Activated naive CD8-positive, alpha-beta T cell (primary cell): ENCODE measurements around the gene PLXNA2.

Source experiments
- H3K27ac Mint-ChIP-seq: one replicate; pipeline ENCODE4 v1.8.0; 2021; ENCODE audit warnings: mixed read lengths
- H3K27me3 Mint-ChIP-seq: one replicate; pipeline ENCODE4 v1.8.0; 2021; ENCODE audit warnings: mixed read lengths
- H3K36me3 Mint-ChIP-seq: one replicate; pipeline ENCODE4 v1.8.0; 2021; ENCODE audit warnings: mixed read lengths
- H3K4me1 Mint-ChIP-seq: one replicate; pipeline ENCODE4 v1.8.0; 2021; ENCODE audit warnings: low read depth, mixed read lengths
- H3K4me3 Mint-ChIP-seq: one replicate; pipeline ENCODE4 v1.8.0; 2021; ENCODE audit warnings: mild to moderate bottlenecking, mixed read lengths
- H3K9me3 Mint-ChIP-seq: one replicate; pipeline ENCODE4 v1.8.0; 2021; ENCODE audit warnings: low read depth, mixed read lengths

Gene PLXNA2

DNA sequence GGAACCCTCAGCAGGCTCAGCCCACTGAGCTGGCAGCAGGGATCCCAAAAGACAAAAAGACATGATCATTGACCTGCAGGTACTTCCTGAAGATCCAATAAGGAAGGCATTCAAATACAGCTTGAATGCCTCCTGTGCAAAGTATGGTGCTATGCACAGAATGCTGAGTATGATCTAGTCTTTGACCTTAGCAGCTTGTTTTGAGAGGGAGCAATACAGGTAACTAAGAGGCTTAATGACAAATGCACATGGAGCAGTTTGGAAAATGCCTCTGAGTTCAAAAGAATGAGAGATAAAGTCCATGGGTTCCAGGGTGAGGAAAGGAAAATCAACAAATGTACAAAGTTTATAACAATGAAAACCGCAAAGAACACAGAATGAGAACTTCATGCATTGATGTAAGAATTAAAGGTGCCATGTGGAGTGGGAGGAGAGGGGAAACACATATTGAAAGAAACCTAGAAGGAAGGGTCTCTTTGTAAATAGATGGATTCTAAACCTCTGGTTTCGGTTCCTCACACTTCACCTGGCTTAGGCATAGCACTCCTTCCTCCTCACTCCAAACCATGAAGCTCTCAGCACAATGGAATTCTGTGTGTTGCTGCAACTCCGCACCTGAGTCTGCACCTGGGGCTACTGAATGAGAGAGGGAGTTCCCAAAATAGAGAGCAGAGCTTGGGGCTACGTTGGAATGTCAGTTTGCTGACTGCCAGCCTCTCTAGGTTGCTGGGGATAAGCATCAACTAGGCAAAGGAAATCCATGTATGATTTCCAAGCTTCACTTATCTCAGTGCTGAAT lies 77.6 kb downstream of the PLXNA2 start:
- Mint-ChIP-seq H3K27me3 (peaks cover 12% of the 10 kb centered on the region), H3K36me3 (no peaks in the 10 kb centered on the region), H3K27ac (no peak overlapping the region), H3K4me3 (no peak overlapping the region), H3K4me1 (no peaks in the 10 kb centered on the region), H3K9me3 (no peaks in the 10 kb centered on the region)

DNA sequence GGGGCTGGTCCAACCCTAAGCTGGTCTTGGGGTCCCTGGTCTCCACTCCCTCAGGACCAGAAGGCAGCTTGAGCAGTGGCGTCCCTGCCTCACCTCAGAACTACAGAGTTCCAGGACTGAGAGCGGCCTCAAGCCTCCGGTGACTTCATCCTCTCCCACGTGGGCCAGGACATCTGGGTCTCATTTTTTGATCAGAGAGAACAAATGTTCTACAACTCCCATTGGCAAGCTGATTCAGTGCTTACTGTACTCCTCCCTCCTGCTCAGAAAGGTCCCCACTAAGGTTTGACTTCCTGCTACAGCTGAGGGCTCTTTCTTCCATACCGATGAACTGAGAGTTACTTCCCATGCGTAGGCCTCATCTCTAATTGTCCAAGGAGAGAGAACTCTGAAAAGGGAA lies 78.5 kb downstream of the PLXNA2 start:
- no peak overlapping the region for H3K27ac Mint-ChIP-seq
- H3K27me3 Mint-ChIP-seq = peaks cover 12% of the 10 kb centered on the region
- H3K4me1 Mint-ChIP-seq = no peaks in the 10 kb centered on the region
- no peaks in the 10 kb centered on the region for H3K9me3 Mint-ChIP-seq
- H3K4me3 Mint-ChIP-seq = no peak overlapping the region
- H3K36me3 Mint-ChIP-seq = no peaks in the 10 kb centered on the region

DNA sequence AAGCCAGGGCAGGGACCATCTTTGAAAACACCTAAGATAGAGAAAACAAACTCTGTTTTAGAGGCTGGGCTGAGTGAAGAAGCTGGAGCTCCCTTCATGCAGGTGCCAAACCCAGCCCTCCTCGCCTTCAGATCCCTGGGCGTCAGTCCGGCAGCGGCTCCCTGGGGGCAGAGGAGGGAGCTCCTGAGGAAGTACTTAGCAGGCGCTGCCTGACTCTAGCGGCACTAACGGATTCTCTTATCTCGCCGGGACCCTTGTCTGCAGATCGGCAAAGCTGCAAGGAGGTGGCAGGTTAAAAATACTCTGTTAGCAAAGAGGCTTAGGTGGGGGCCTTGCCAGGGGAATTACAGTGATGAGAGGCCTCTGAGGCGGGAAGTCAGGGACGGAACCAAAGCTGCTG lies 79.6 kb downstream of the PLXNA2 start:
- Mint-ChIP-seq H3K27me3 (peaks cover 12% of the 10 kb centered on the region), H3K36me3 (no peaks in the 10 kb centered on the region), H3K4me3 (no peak overlapping the region), H3K27ac (no peak overlapping the region), H3K4me1 (no peaks in the 10 kb centered on the region), H3K9me3 (no peaks in the 10 kb centered on the region)

DNA sequence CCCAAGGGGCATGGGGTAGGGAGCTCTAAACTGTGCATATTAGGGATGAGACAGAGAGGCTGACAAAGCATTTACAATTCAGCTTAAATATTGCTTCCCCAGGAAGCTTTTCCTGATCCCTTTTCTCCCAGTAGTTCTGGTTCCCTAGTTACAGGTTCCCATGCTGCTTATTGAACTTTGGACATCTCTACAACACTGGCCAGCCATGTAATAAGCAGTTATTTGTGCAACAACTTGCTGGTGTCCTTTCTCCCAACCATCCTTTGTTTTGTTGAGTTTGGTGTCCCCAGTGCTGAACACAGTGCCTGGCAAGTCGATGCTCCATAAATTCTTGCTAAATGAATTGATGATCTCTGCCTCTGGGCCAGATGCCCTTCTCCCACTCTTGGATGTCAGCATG lies 80.6 kb downstream of the PLXNA2 start:
- H3K36me3 Mint-ChIP-seq = no peaks in the 10 kb centered on the region

DNA sequence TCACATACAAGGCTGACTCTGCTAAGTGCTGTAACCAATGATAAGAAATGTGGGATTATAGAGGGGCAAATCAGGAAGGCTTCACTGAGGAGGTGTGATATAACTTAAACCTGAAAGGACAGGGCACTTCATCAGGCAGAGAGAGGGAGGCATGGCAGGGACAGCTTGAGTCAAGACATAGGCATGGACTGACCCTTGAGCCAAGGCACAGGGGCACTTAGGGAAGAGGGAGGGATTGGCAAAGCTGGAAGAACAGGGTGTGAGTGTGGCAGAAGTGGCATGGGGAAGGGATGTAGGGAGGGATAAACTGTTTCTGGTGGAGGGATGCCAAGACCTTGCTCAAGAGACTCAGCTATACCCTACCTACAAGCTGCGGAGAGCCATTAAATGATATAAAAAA lies 81.3 kb downstream of the PLXNA2 start:
- peaks cover 12% of the 10 kb centered on the region for H3K27me3 Mint-ChIP-seq
- H3K36me3 Mint-ChIP-seq = no peaks in the 10 kb centered on the region
- no peaks in the 10 kb centered on the region for H3K4me1 Mint-ChIP-seq
- no peaks in the 10 kb centered on the region for H3K9me3 Mint-ChIP-seq
- H3K4me3 Mint-ChIP-seq = no peak overlapping the region
- H3K27ac Mint-ChIP-seq = no peak overlapping the region

More for the DNA sequence above, 80.6 kb downstream of the PLXNA2 start:
- Mint-ChIP-seq H3K27ac (no peak overlapping the region), H3K4me1 (no peaks in the 10 kb centered on the region), H3K4me3 (no peak overlapping the region), H3K9me3 (no peaks in the 10 kb centered on the region), H3K27me3 (peaks cover 12% of the 10 kb centered on the region)

DNA sequence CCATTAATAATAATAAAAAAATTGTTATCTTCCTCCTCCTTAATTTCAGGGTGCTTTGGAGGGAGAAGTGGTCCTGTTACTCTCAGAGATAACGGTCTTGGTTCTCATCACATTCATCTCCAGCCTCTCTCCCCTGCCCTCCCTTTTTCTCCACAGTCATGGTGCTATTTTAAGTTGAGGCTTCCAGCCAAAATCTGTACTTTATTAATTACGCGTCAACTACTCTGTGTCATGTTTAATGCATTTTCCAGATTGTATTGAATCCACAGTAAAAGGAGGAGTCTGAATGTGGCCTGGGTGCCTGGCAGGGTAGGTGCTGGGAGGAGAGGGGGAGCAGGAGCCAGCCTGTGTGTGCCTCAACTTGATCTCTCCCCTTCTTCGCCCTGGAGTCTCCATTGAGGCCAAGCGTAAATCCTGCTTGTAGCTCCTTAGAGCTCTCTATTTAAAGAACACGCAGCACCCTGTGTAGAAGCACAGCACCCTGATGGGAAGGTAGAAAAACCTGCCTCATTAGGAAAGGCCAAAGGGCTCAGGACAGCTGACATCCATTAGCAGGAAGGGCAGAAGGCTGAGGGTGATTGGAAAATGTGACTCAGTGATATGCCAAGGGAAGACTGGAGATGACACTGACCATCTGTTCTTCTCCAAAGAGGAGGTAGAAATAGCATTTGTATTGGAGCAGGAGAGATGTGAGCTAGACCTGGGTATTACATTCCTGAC lies 82.4 kb downstream of the PLXNA2 start:
- Mint-ChIP-seq H3K4me1 (no peaks in the 10 kb centered on the region), H3K27ac (no peak overlapping the region), H3K36me3 (no peaks in the 10 kb centered on the region), H3K9me3 (no peaks in the 10 kb centered on the region), H3K4me3 (no peak overlapping the region), H3K27me3 (peaks cover 12% of the 10 kb centered on the region)

DNA sequence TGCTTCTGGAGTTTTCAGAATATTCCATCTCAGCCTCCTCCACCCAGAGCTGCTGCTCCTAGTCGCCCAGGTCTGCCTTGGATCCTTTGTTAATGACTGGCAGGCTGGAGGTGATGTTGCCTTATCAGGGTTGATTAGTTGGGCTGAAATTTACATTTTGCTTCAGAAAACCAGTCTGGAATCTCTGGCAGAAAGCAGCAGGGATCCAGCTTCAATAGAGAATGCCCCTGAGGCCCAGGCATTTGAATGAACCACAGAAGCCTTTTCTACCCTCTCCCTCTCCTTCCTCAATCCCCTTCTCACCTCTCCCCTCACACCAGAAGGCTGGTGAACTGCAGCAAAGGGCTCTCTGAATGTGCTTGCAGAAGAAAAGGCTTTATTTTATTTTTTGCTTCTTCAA lies 83.2 kb downstream of the PLXNA2 start:
- no peaks in the 10 kb centered on the region for H3K36me3 Mint-ChIP-seq
- H3K4me3 Mint-ChIP-seq = no peak overlapping the region
- no peaks in the 10 kb centered on the region for H3K9me3 Mint-ChIP-seq

DNA sequence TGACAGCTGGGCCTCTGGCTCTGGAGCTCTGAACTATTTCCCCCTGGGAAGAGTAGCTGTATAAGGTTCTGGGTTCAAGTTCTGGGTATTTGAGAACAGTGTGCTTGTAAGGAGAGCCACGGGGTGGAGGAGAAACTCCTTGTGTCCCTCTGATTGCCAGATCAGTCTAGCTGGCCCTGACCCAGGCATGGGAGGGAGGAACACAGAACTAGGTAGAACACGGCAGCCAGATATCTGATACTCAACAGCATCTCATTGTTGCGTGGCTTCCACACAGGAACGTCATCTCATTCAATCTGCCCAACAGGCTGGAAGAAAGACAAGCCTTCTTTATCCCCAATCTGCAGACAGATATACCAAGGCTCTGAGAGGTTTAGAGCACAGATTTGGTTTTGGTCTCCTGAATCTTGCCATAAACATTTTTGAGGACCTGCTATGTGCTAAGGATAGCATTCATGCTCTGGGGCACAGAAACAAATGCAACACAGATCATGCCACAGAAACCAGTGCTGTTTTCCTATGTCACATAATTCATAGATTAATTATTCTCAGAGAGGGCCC lies 83.8 kb downstream of the PLXNA2 start:
- peaks cover 12% of the 10 kb centered on the region for H3K27me3 Mint-ChIP-seq
- H3K27ac Mint-ChIP-seq = no peak overlapping the region
- no peaks in the 10 kb centered on the region for H3K36me3 Mint-ChIP-seq
- no peaks in the 10 kb centered on the region for H3K9me3 Mint-ChIP-seq
- H3K4me3 Mint-ChIP-seq = no peak overlapping the region
- H3K4me1 Mint-ChIP-seq = no peaks in the 10 kb centered on the region

More for the DNA sequence above, 83.2 kb downstream of the PLXNA2 start:
- no peaks in the 10 kb centered on the region for H3K4me1 Mint-ChIP-seq
- H3K27ac Mint-ChIP-seq = no peak overlapping the region
- peaks cover 12% of the 10 kb centered on the region for H3K27me3 Mint-ChIP-seq

DNA sequence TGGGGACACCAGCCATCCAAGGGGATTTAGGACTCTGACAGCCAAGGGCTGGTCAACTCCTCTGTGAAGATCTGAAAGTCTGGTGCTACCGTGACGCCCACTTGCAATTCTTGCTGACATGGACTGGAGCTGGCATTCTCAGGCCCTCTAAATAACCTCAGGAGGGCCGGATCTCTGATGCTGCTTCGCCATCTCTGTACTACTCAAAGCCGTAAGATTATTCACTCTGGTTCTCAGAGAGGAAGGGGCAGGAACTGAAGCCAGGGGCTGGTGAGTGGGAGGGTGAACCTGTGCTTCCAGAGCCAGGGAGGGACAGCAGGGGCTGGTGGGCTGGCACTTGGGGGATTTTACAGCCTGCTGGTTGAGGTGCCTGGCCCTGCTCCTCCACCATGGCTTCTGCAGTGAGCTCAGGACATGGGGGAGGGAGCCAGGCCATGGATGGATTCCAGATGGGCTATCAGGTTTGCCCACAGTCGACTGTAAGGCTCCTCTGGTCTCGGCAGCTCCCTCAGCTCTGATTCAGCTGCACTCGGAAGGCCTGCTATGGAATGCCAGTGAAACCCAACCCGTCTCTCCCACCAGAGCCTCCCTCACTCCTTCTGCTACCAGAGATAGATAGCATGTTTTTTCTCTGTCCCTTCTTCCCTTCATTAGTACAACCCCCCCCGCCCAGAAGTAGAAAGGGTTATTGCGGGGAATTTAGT lies 84.5 kb downstream of the PLXNA2 start:
- Mint-ChIP-seq H3K27me3 (peaks cover 12% of the 10 kb centered on the region), H3K4me3 (no peak overlapping the region)

DNA sequence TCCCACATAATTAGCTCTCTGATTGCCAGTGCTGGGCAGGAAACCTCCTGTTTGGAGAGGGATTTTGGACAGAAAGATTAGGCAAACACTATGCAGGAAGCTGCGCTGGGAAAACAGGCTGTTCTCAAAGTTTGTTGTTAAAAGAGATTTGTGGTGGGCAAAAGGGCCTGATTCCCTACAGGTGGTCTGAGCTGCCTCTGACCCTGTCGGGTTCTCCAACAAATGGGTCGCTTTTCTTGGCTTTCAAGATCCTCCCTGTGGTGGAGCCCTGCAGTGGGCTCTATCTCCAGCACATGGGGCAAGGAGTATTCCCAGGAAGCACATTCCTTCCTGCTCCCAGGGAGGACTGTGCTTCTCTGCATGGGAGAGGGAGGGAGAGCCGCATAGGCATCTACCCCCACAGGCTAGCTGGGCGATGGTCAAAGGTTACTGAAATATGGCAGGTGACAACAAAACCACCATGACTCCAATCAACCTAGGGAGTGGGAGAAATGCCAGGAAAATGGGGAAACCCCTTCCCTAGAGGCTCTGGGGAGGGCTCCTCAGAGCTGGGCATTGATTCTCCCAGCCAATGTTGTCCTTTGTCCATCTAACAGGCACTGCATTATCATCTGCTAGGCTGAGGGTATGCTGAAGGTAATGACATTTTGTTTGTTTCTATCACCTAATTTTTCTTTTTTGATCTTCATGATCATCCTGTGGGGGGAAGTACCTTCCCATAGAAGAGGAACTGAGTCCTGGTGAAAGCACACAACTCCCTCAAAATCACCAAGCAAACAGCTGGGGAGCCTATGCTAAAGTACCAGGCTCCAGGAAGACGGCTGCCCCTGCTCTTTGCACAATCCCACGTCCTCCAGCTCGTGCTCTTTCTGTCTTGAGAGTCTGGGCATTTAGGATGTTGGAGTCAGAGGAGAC lies 85.3 kb downstream of the PLXNA2 start:
- Mint-ChIP-seq H3K27me3 (peaks cover 10% of the 10 kb centered on the region), H3K36me3 (no peaks in the 10 kb centered on the region), H3K4me3 (no peak overlapping the region), H3K4me1 (no peaks in the 10 kb centered on the region), H3K27ac (no peak overlapping the region), H3K9me3 (no peaks in the 10 kb centered on the region)

More for the DNA sequence above, 84.5 kb downstream of the PLXNA2 start:
- Mint-ChIP-seq H3K9me3 (no peaks in the 10 kb centered on the region), H3K4me1 (no peaks in the 10 kb centered on the region), H3K36me3 (no peaks in the 10 kb centered on the region), H3K27ac (no peak overlapping the region)

DNA sequence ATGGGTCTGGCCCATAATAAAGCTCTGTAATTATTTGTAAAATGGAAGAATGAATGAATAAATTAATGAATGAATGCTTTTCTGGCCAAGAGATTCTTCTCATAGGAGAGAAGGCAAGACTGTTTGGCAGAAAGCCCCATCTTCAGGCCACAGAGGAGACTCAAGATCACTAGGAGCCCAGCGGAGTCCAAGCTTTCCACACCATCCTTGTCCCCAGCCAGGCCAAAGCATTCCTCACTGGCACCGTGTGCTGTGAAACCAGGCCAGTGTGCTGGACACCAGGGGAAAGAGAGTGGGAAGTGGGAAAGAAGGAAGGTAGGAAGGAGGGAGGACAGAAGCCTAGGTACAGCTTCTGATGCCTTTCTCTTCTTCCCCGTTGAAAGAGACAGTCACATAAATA lies 86.4 kb downstream of the PLXNA2 start:
- peaks cover 4% of the 10 kb centered on the region for H3K27me3 Mint-ChIP-seq
- H3K27ac Mint-ChIP-seq = no peak overlapping the region
- H3K4me3 Mint-ChIP-seq = no peak overlapping the region
- no peaks in the 10 kb centered on the region for H3K9me3 Mint-ChIP-seq
- no peaks in the 10 kb centered on the region for H3K36me3 Mint-ChIP-seq
- no peaks in the 10 kb centered on the region for H3K4me1 Mint-ChIP-seq

DNA sequence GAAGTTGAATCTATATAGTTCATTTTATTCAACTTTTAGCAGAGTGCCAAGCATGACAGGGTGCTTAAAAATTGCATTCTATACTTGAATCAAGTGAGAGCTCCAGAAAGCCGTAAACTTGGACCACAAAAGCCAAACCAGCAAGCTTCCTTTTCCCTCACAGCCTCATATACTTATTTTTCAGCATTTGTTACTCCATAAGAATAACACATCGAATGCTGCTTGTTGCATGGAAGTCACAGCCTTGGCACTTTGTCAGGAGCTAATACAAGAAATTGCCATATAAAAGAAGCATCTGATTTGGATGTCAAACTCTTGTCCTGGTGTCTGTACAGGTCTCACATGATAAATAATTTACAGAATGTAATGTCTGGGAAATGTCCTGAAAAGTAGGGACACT lies 87.4 kb downstream of the PLXNA2 start:
- Mint-ChIP-seq H3K27ac (no peak overlapping the region), H3K4me1 (no peaks in the 10 kb centered on the region), H3K27me3 (peaks cover 1% of the 10 kb centered on the region), H3K36me3 (no peaks in the 10 kb centered on the region), H3K9me3 (no peaks in the 10 kb centered on the region), H3K4me3 (no peak overlapping the region)

DNA sequence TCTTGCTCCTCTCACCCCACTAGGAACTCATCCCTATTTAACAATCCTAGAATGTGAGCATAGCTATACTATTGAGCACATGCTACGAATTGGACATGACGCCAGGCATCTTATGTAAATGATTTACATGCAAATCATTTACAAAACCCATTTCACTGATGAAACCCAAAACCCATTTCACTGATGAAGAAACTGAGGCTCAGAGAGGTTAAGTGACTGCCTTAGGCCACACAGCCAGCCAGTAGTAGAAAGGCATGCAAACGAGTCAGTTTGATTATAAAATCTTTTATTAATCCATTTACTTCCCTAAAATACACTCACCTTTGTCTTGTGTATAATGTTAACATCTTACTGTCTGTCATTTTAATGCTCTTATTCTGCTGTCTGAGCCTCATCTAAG lies 87.9 kb downstream of the PLXNA2 start:
- Mint-ChIP-seq H3K27me3 (no peaks in the 10 kb centered on the region), H3K4me1 (no peaks in the 10 kb centered on the region), H3K4me3 (no peak overlapping the region), H3K9me3 (no peaks in the 10 kb centered on the region), H3K36me3 (no peaks in the 10 kb centered on the region), H3K27ac (no peak overlapping the region)
